ENCODE data around the gene LEFTY1. TPM values are rescaled to one million over a fixed set of nuclear protein-coding genes. Genes with fewer than 3 reads are reported as not detected.

LEFTY1 gene
- total RNA-seq, 6 donors from 2014 or later: 0.47 to 0.69 TPM; not detected in 4

DNA sequence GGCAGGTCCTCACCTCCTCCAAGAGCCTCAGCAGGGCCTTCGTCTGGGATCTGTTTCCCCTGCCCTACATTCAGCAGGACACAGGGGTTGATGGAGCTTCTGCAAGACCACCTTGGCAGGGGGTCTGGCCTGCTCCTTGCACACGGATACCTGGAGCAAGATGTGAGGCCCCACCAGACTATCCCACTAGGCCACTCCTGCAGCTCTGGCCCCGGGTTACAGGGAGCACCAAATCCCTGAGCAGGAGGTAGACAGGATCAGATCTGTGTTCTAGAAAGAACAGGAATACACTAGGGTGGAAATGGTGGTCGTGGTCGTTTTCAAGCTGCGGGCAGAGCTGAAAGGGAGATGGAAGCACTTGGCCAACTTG lies 45.5 kb downstream of the LEFTY1 start:
- Histone ChIP-seq H3K4me3 (no peak overlapping the region), H3K9me3 (no peaks in the 10 kb centered on the region), H3K4me1 (peaks cover under 1 to 12% (median 8%) of the 10 kb centered on the region in 4 donors), H3K27ac (peak overlapping the region in 1 of 4 donors; percentile 23), H3K27me3 (no peaks in the 10 kb centered on the region), H3K36me3 (peaks cover 5 to 84% (median 60%) of the 10 kb centered on the region in 4 donors)
- DNase-seq: no peak
- ATAC-seq (ENCODE audit: low FRiP score in 2 of 2): no peak
- TF ChIP-seq EP300 (IDR thresholded peaks at IDR 0.05): no peak
- TF ChIP-seq, protein P1, sequence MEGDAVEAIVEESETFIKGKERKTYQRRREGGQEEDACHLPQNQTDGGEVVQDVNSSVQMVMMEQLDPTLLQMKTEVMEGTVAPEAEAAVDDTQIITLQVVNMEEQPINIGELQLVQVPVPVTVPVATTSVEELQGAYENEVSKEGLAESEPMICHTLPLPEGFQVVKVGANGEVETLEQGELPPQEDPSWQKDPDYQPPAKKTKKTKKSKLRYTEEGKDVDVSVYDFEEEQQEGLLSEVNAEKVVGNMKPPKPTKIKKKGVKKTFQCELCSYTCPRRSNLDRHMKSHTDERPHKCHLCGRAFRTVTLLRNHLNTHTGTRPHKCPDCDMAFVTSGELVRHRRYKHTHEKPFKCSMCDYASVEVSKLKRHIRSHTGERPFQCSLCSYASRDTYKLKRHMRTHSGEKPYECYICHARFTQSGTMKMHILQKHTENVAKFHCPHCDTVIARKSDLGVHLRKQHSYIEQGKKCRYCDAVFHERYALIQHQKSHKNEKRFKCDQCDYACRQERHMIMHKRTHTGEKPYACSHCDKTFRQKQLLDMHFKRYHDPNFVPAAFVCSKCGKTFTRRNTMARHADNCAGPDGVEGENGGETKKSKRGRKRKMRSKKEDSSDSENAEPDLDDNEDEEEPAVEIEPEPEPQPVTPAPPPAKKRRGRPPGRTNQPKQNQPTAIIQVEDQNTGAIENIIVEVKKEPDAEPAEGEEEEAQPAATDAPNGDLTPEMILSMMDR (IDR thresholded peaks at IDR 0.05): no peak
- TF ChIP-seq POLR2A (IDR thresholded peaks at IDR 0.05): no peak
- no peak for TF ChIP-seq POLR2AphosphoS5 (IDR thresholded peaks at IDR 0.05)
- WGBS, 2 donors: 82 to 87% methylated on average over 5 to 6 of the region's 6 CpGs

DNA sequence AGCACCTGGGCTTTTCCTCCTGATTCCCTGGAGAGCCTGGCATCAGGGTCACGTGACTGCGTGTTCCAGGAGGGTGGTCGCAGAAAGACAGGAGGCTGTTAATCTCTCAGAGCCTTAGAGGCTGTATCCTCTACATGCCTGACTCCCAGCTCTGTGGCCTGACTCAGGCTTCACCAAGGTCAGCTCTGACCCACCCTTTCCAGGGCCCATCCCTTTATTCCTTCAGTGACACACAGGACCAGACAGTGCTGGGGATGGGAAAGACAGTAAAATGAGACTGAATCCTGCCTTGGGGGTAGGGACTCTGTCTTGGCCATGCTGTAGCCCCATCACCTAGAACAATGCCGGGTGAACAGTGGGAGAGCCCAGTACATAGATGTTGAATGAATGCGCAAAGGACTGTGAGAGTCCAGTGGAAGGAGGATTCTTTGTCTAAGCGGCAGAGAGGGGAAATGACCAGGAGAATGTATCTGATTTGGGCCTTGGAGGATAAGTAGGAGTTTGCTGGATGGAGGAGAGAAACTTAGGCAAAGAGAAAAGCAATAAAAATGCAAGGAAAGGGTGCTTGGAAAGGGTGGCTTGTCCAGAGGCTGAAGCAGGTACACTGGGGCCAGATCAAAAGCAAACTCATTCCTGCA lies 46.0 kb downstream of the LEFTY1 start:
- no peaks in the 10 kb centered on the region for H3K9me3 ChIP-seq
- H3K4me1 ChIP-seq: peaks cover 0 to 12% (median 6%) of the 10 kb centered on the region in 4 donors
- H3K4me3 ChIP-seq: no peak overlapping the region
- peak overlapping the region in 2 of 4 donors; percentile 15 to 23 for H3K27ac ChIP-seq
- DNase-seq (no peak), ATAC-seq (ENCODE audit: low FRiP score in 2 of 2) (no peak)
- TF ChIP-seq, protein P1 (IDR thresholded peaks at IDR 0.05): no peak
- no peak for TF ChIP-seq POLR2AphosphoS5 (IDR thresholded peaks at IDR 0.05)
- TF ChIP-seq EP300 (IDR thresholded peaks at IDR 0.05): no peak
- no peak for TF ChIP-seq POLR2A (IDR thresholded peaks at IDR 0.05)
- peaks cover 5 to 82% (median 58%) of the 10 kb centered on the region in 4 donors for H3K36me3 ChIP-seq
- WGBS, 2 donors: 95 to 97% methylated on average over 6 of the region's 6 CpGs
- H3K27me3 ChIP-seq: no peaks in the 10 kb centered on the region

DNA sequence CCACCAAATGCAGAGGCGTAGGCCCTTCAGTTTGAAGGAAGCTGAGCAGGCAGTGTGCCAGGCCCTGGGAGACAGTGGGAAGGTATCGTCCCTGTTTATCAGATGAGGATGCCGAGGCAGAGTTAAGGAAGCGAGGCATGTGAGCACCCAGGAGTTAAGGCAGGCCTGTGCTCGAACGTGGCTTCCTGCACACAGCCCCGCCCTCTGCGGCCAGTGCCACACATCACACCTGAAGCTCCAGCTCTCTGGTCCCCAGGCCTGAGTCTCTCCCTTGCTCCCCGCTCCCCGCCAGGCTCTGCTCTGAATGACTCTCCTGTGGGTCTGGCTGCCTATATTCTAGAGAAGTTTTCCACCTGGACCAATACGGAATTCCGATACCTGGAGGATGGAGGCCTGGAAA lies 46.9 kb downstream of the LEFTY1 start:
- DNase-seq (no peak), ATAC-seq (ENCODE audit: low FRiP score in 2 of 2) (no peak)
- Histone ChIP-seq H3K27ac (peak overlapping the region in 3 of 4 donors; percentile 11 to 42 (median 15)), H3K9me3 (no peaks in the 10 kb centered on the region), H3K27me3 (no peaks in the 10 kb centered on the region), H3K4me1 (peaks cover 0 to 5% (median 3%) of the 10 kb centered on the region in 4 donors), H3K4me3 (no peak overlapping the region), H3K36me3 (peaks cover 3 to 81% (median 56%) of the 10 kb centered on the region in 4 donors)
- no peak for TF ChIP-seq EP300 (IDR thresholded peaks at IDR 0.05)
- TF ChIP-seq, protein P1 (IDR thresholded peaks at IDR 0.05): no peak
- TF ChIP-seq POLR2A (IDR thresholded peaks at IDR 0.05): no peak
- no peak for TF ChIP-seq POLR2AphosphoS5 (IDR thresholded peaks at IDR 0.05)
- WGBS, 2 donors: 79 to 80% methylated on average over 12 of the region's 12 CpGs

DNA sequence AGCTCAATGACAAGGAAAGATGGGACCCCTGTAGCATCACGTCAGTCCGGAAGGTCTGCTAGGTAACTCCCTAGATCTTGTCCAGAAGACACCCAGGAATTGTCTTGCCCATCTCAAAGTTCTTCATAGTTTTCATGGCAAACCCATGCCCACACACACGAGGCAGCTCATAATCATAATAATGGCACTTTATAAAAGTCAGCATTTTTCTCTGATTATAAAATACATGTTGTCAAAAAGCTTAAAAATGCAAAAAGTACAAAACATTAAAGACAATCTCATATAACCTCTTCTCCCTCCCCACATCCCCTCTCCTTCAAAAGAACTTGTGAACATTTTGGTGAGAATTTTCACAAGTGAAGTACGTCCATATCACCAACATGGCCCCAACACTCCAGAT lies 48.2 kb downstream of the LEFTY1 start:
- DNase-seq (no peak), ATAC-seq (ENCODE audit: low FRiP score in 2 of 2) (no peak)
- Histone ChIP-seq H3K4me3 (no peak overlapping the region), H3K27ac (no peak overlapping the region), H3K9me3 (no peaks in the 10 kb centered on the region), H3K4me1 (peaks cover 4 to 6% (median 6%) of the 10 kb centered on the region in 4 donors), H3K27me3 (no peaks in the 10 kb centered on the region), H3K36me3 (peaks cover 0 to 68% (median 44%) of the 10 kb centered on the region in 4 donors)
- TF ChIP-seq POLR2A (IDR thresholded peaks at IDR 0.05) (no peak), POLR2AphosphoS5 (IDR thresholded peaks at IDR 0.05) (no peak), EP300 (IDR thresholded peaks at IDR 0.05) (no peak)
- TF ChIP-seq, protein P1 (IDR thresholded peaks at IDR 0.05): no peak
- 92% methylated on average over 4 of the region's 4 CpGs for WGBS, 2 donors

DNA sequence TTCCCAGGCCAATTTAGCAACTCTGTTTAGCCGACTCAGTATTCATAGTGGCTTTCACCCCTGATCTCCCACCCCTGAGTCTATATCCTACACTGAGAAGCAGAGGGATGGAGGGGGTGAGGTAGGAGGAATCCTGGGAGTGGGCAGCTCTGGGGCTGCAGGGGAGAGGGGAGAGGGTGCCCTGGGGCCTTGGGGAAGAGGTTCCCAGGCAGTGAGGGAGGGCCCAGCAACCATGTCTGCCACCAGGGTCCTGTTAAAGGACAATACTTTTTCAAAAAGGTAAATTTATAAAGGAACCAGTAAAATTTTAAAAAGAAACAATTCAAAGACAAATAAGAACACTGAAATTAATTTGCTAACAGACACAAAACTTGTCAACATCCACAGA lies 48.7 kb downstream of the LEFTY1 start:
- Histone ChIP-seq H3K4me1 (peaks cover 3 to 8% (median 5%) of the 10 kb centered on the region in 4 donors), H3K4me3 (no peak overlapping the region), H3K27ac (no peak overlapping the region), H3K9me3 (no peaks in the 10 kb centered on the region), H3K36me3 (peaks cover 0 to 63% (median 40%) of the 10 kb centered on the region in 4 donors), H3K27me3 (no peaks in the 10 kb centered on the region)
- no peak for TF ChIP-seq EP300 (IDR thresholded peaks at IDR 0.05)
- ATAC-seq (ENCODE audit: low FRiP score in 2 of 2) (no peak), DNase-seq (no peak)
- 100% methylated on average over 1 of the region's 1 CpG for WGBS, 2 donors

All from upper lobe of left lung (tissue), 6 donors.